K562 (cell line): ENCODE data around the gene CPED1. TPM values are rescaled to one million over a fixed set of nuclear protein-coding genes. Genes with fewer than 3 reads are reported as not detected.

Source experiments
- ARHGAP35 ChIP-seq: fragments of 450-650 bp; IDR thresholded peaks from 2 replicates; pipeline ENCODE4 v1.6.1; 2018; ENCODE audit not compliant: partially characterized antibody
- ARNT ChIP-seq, 2 experiments: fragments of 450-650 bp; IDR thresholded peaks; 2 replicates each; pipeline ENCODE4 v1.6.1; 2016; ENCODE audit warnings: mild to moderate bottlenecking in 1 of 2
- EHMT2 ChIP-seq: fragments of 450-650 bp; IDR thresholded peaks from 2 replicates; pipeline ENCODE4 v1.6.1; 2018; ENCODE audit warnings: antibody characterized with exemption
- FOXK2 ChIP-seq, 2 experiments: fragments of 450-650 bp; IDR thresholded peaks in 1 of 2; conservative IDR thresholded peaks in 1 of 2; 2 replicates each; pipeline ENCODE4 v1.6.1; 2016; ENCODE audit warnings: low read depth in 2 of 2, mild to moderate bottlenecking in 1 of 2
- GATA2 ChIP-seq: sonication (generic); formaldehyde crosslinking; IDR thresholded peaks from 2 replicates; pipeline ENCODE4 v1.4.0; 2020; ENCODE audit warnings: mild to moderate bottlenecking, missing genetic modification reagents
- GATAD2B ChIP-seq: fragments of 450-650 bp; IDR thresholded peaks from 2 replicates; pipeline ENCODE4 v1.6.1; 2017; ENCODE audit warnings: mild to moderate bottlenecking, borderline replicate concordance
- HDAC6 ChIP-seq: IDR thresholded peaks from 2 replicates; pipeline ENCODE4 v1.6.1; 2012; ENCODE audit warnings: low read depth, mild to moderate bottlenecking, control low read depth, inconsistent platforms, low read length, moderate library complexity
- KAT8 ChIP-seq: fragments of 450-650 bp; IDR thresholded peaks from 2 replicates; pipeline ENCODE4 v1.6.1; 2016; ENCODE audit warnings: low read depth, mild to moderate bottlenecking
- NR1H2 ChIP-seq: sonication (generic); formaldehyde crosslinking; IDR thresholded peaks from 2 replicates; pipeline ENCODE4 v1.4.0; 2020; ENCODE audit warnings: mild to moderate bottlenecking, missing genetic modification reagents
- NUFIP1 ChIP-seq: fragments of 450-650 bp; IDR thresholded peaks from 2 replicates; pipeline ENCODE4 v1.6.1; 2018; ENCODE audit not compliant: partially characterized antibody
- POLR2AphosphoS5 ChIP-seq: IDR thresholded peaks from 2 replicates; pipeline ENCODE4 v1.6.1; 2011; ENCODE audit warnings: mild to moderate bottlenecking, low read depth, low read length, moderate library complexity; ENCODE audit not compliant: control insufficient read depth, insufficient read depth
- PPARD ChIP-seq: fragments of 250-450 bp; sonication (Bioruptor Pico); IDR thresholded peaks from 2 replicates; pipeline ENCODE4 v1.8.0; 2022; ENCODE audit warnings: inconsistent platforms, mild to moderate bottlenecking, moderate library complexity
- PYGO2 ChIP-seq: fragments of 450-650 bp; IDR thresholded peaks from 2 replicates; pipeline ENCODE4 v1.6.1; 2016; ENCODE audit warnings: mild to moderate bottlenecking, missing genetic modification characterization, moderate library complexity, missing compliant biosample characterization
- RBM15 ChIP-seq: fragments of 200-400 bp; formaldehyde crosslinking; IDR thresholded peaks from 2 replicates; pipeline ENCODE4 v1.6.1; 2018; ENCODE audit warnings: mild to moderate bottlenecking, low read length, moderate library complexity; ENCODE audit not compliant: insufficient read depth
- SIN3B ChIP-seq: fragments of 450-650 bp; IDR thresholded peaks from 2 replicates; pipeline ENCODE4 v1.6.1; 2017; ENCODE audit warnings: low read depth, mild to moderate bottlenecking, moderate library complexity
- SMARCA5 ChIP-seq: fragments of 450-650 bp; IDR thresholded peaks from 2 replicates; pipeline ENCODE4 v1.6.1; 2016
- SMARCE1 ChIP-seq: fragments of 450-650 bp; IDR thresholded peaks from 2 replicates; pipeline ENCODE4 v1.7.1; 2016; ENCODE audit warnings: mild to moderate bottlenecking
- ZBED1 ChIP-seq: IDR thresholded peaks from 2 replicates; pipeline ENCODE4 v1.6.1; 2014
- ZKSCAN3 ChIP-seq: fragments of 250-450 bp; sonication (Bioruptor Pico); IDR thresholded peaks from 2 replicates; pipeline ENCODE4 v1.4.0; 2020
- ZNF121 ChIP-seq: sonication (generic); formaldehyde crosslinking; conservative IDR thresholded peaks from 2 replicates; pipeline ENCODE4 v1.8.0; 2022; ENCODE audit warnings: missing genetic modification reagents
- ZNF347 ChIP-seq: fragments of 450-650 bp; formaldehyde crosslinking; IDR thresholded peaks from 2 replicates; pipeline ENCODE4 v1.4.0; 2020; ENCODE audit warnings: low read depth, mild to moderate bottlenecking, moderate library complexity
- ZNF431 ChIP-seq: sonication (generic); formaldehyde crosslinking; IDR thresholded peaks from 2 replicates; pipeline ENCODE4 v1.8.0; 2022; ENCODE audit warnings: mild to moderate bottlenecking, missing genetic modification reagents
- ZNF57 ChIP-seq: fragments of 450-650 bp; formaldehyde crosslinking; IDR thresholded peaks from 2 replicates; pipeline ENCODE4 v1.4.0; 2020; ENCODE audit warnings: mild to moderate bottlenecking, moderate library complexity
- polyA plus RNA-seq, 8 experiments: library from polyadenylated mRNA; depleted of rRNA in 4 of 8; stranded (reverse) in 5 of 8; unstranded in 3 of 8; fragments of >200 nt; fragmentation: Nextera tagmentation in 2 of 8; fragmentation: Illumina TruSeq in 1 of 8; extraction: Ambion mirVana in 2 of 8; extraction: Trizol in 1 of 8; gene quantifications; 2 replicates each; pipeline versions ENCODE4 v1.2.1 to v1.2.3, GENCODE V29; 2011 to 2014; ENCODE audit warnings: inconsistent platforms in 1 of 8, missing spikeins in 1 of 8
- total RNA-seq, 7 experiments: library from RNA; depleted of rRNA in 6 of 7; stranded (reverse); fragments of >200 nt in 6 of 7; fragmentation: Illumina TruSeq in 2 of 7; extraction: Trizol in 2 of 7; gene quantifications; 2 replicates each; pipeline versions ENCODE4 v1.2.1 to v1.2.3, GENCODE V29; 2011 to 2021; ENCODE audit warnings: low replicate concordance in 1 of 7
- TF ChIP-seq, protein P1 (sequence below), 3 experiments: fragments of 200-800 bp in 1 of 3; sonication (Bioruptor generic) in 1 of 3; sonication (generic) in 1 of 3; formaldehyde crosslinking in 1 of 3; IDR thresholded peaks; 2 replicates each; pipeline versions ENCODE4 v1.6.1 to v1.8.0; 2016 to 2022; ENCODE audit warnings: mild to moderate bottlenecking in 2 of 3, missing compliant biosample characterization in 2 of 3, missing genetic modification characterization in 2 of 3, missing genetic modification reagents in 1 of 3
- TF ChIP-seq, protein P2 (sequence below): fragments of 250-450 bp; sonication (Bioruptor Pico); IDR thresholded peaks from 2 replicates; pipeline ENCODE4 v1.9.0; 2021; ENCODE audit warnings: mild to moderate bottlenecking
- TF ChIP-seq, protein P3 (sequence below): sonication (generic); formaldehyde crosslinking; IDR thresholded peaks from 2 replicates; pipeline ENCODE4 v1.8.0; 2022; ENCODE audit warnings: mild to moderate bottlenecking, missing genetic modification reagents

The CPED1 gene
- total and polyA plus RNA-seq, 9 of the 15 experiments (the other 6 are each of a cell fraction or from before 2014, with no cell fraction given) = 195 to 393 (median 290) TPM

DNA sequence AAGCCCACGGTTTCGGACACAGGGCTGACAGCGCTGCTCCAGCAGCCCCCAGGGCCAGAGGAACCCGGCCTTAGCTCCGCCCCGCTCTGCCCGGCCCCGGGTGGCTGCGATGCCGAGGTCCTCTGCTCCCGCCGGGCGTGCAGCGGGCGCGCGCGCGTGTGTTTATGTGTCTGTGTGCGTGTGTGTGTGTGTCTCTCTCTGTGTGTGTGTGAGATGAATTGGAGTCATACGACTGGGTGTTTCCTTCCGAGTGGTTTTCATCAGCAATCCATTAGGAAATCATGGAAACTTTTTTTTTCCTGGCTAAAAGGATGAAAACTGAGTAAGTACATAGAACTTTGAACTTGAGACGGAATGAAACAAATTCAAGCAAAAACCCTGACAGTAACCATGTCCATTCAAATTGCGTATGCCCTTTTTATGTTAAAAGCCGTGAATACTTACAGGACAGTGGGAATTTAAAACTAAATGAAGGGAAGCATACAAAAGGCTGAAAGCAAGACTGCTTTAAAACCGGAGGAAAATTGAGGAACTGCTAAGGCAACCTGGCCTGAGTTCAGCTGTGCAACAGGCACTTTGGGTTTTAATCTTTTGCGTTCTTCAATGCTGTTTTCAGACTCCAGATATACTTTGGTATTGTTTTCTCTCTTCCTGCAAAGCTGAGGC lies at the start of gene CPED1 (continued):
- TF ChIP-seq NUFIP1 = no peak
- TF ChIP-seq HDAC6 = no peak
- TF ChIP-seq ZNF121 = no peak
- TF ChIP-seq POLR2AphosphoS5 = peak; percentile 25; the same call in 1 of the 2 replicates
- TF ChIP-seq ZNF347 (CRISPR knock-in tag) = no peak
- TF ChIP-seq PYGO2 (tag) = no peak
- TF ChIP-seq RBM15 = no peak
- TF ChIP-seq ARHGAP35 = no peak
- no peak for TF ChIP-seq KAT8
- TF ChIP-seq PPARD (CRISPR knock-in tag) = no peak
- TF ChIP-seq ZBED1 = peak; percentile 49; the same call in 1 of the 2 replicates
- no peak for TF ChIP-seq EHMT2
- TF ChIP-seq FOXK2 (conservative IDR thresholded peaks at IDR 0.05 in 1 of 2, IDR thresholded peaks at IDR 0.05 in 1 of 2; ENCODE audit: low read depth in 2 of 2) = peak; percentile 84 to 86
- TF ChIP-seq ZKSCAN3 (CRISPR knock-in tag) = no peak
- no peak for TF ChIP-seq ZNF57
- TF ChIP-seq ZNF431 (CRISPR knock-in tag) = no peak
- TF ChIP-seq SMARCA5 = no peak
- TF ChIP-seq SIN3B = no peak
- no peak for TF ChIP-seq GATAD2B
- TF ChIP-seq, protein P1, sequence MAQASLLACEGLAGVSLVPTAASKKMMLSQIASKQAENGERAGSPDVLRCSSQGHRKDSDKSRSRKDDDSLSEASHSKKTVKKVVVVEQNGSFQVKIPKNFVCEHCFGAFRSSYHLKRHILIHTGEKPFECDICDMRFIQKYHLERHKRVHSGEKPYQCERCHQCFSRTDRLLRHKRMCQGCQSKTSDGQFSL (CRISPR knock-in tag; IDR thresholded peaks at IDR 0.05) = peak; percentile 45; the same call in 1 of the 2 replicates
- TF ChIP-seq, protein P1 (tag; IDR thresholded peaks at IDR 0.05) = no peak
- peak; percentile 40; the same call in 1 of the 2 replicates for TF ChIP-seq SMARCE1
- no peak for TF ChIP-seq NR1H2 (CRISPR knock-in tag)
- TF ChIP-seq, protein P2, sequence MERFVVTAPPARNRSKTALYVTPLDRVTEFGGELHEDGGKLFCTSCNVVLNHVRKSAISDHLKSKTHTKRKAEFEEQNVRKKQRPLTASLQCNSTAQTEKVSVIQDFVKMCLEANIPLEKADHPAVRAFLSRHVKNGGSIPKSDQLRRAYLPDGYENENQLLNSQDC (CRISPR knock-in tag) = no peak
- TF ChIP-seq, protein P3, sequence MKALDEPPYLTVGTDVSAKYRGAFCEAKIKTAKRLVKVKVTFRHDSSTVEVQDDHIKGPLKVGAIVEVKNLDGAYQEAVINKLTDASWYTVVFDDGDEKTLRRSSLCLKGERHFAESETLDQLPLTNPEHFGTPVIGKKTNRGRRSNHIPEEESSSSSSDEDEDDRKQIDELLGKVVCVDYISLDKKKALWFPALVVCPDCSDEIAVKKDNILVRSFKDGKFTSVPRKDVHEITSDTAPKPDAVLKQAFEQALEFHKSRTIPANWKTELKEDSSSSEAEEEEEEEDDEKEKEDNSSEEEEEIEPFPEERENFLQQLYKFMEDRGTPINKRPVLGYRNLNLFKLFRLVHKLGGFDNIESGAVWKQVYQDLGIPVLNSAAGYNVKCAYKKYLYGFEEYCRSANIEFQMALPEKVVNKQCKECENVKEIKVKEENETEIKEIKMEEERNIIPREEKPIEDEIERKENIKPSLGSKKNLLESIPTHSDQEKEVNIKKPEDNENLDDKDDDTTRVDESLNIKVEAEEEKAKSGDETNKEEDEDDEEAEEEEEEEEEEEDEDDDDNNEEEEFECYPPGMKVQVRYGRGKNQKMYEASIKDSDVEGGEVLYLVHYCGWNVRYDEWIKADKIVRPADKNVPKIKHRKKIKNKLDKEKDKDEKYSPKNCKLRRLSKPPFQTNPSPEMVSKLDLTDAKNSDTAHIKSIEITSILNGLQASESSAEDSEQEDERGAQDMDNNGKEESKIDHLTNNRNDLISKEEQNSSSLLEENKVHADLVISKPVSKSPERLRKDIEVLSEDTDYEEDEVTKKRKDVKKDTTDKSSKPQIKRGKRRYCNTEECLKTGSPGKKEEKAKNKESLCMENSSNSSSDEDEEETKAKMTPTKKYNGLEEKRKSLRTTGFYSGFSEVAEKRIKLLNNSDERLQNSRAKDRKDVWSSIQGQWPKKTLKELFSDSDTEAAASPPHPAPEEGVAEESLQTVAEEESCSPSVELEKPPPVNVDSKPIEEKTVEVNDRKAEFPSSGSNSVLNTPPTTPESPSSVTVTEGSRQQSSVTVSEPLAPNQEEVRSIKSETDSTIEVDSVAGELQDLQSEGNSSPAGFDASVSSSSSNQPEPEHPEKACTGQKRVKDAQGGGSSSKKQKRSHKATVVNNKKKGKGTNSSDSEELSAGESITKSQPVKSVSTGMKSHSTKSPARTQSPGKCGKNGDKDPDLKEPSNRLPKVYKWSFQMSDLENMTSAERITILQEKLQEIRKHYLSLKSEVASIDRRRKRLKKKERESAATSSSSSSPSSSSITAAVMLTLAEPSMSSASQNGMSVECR (CRISPR knock-in tag) = 0 out of 2 replicates have a peak, but pooled peaks have one; percentile 18
- no peak for TF ChIP-seq GATA2
- no peak for TF ChIP-seq ARNT (IDR thresholded peaks at IDR 0.05)
